Ovary (tissue), 9 donors: ENCODE results near the gene APEX1. TPM values are rescaled to one million over a fixed set of nuclear protein-coding genes. Genes with fewer than 3 reads are reported as not detected.
"Not testable (repeated sequence)": the region's sequence is repeated elsewhere in the genome, so short reads cannot be mapped to it uniquely, and the experiment has no call there.

Source experiments
- DNase-seq, 5 donors: peaks; one replicate each; pipeline ENCODE4 v3.0.0-alpha.2; 2019 to 2020
- H3K27ac ChIP-seq, 2 donors: fragments of 200-600 bp; one replicate each; pipeline versions ENCODE4 v1.5.1 to v1.8.0; 2019 to 2022
- H3K27me3 ChIP-seq: fragments of 200-600 bp; one replicate; pipeline ENCODE4 v1.8.0; 2022
- H3K36me3 ChIP-seq: fragments of 200-600 bp; sonication (generic); one replicate; pipeline ENCODE4 v1.5.1; 2019
- H3K4me1 ChIP-seq: one replicate; pipeline ENCODE4 v1.8.1; 2013; ENCODE audit warnings: mild to moderate bottlenecking, moderate library complexity; ENCODE audit not compliant: insufficient read depth
- H3K4me3 ChIP-seq: fragments of 200-600 bp; sonication (generic); one replicate; pipeline ENCODE4 v1.5.1; 2017
- H3K9me3 ChIP-seq, 2 donors: fragments of 200-600 bp in 1 of 2; sonication (generic) in 1 of 2; one replicate each; pipeline versions ENCODE4 v1.5.1 to v1.8.1; 2013 to 2019; ENCODE audit warnings: mild to moderate bottlenecking in 1 of 2, moderate library complexity in 1 of 2
- EP300 ChIP-seq: sonication (generic); formaldehyde crosslinking; IDR thresholded peaks from one replicate; pipeline ENCODE4 v1.6.1; 2017; ENCODE audit warnings: antibody characterized with exemption
- POLR2A ChIP-seq: fragments of 450-650 bp; IDR thresholded peaks from one replicate; pipeline ENCODE4 v1.6.1; 2017; ENCODE audit warnings: antibody characterized with exemption, mild to moderate bottlenecking, moderate library complexity
- WGBS, 3 donors: extraction: QIAGEN DNeasy Blood & Tissue Kit in 1 of 3; methylation state at CpG; one replicate each; pipeline versions ENCODE4 v1.1.5 to v1.1.7; 2013 to 2017; 5-methylcytosine and 5-hydroxymethylcytosine counted together
- intact Hi-C, 4 donors: fragments of 100-400 bp; cut with DNase I; formaldehyde crosslinking; loops; one replicate each; pipeline versions ENCODE4 v1.11.0 to v1.15.1; 2022 to 2023
- polyA plus RNA-seq, 2 donors: library from polyadenylated mRNA; stranded (reverse); fragments of 200-250 nt in 1 of 2; fragments of 350-450 nt in 1 of 2; fragmentation: Illumina TruSeq in 1 of 2; extraction: RNeasy Lipid Tissue Mini Kit (QIAGEN cat#74804) in 1 of 2; gene quantifications; one replicate each; pipeline ENCODE4 v1.2.3, GENCODE V29; 2013 to 2014
- total RNA-seq, 7 donors: library from RNA; depleted of rRNA in 2 of 7; stranded (reverse); fragments of >200 nt in 2 of 7; fragmentation: NEBNext Ultra II Directional in 3 of 7; extraction: Animal tissue kit (Norgen Biotek cat#: 25700) in 3 of 7; gene quantifications; one replicate each; pipeline versions ENCODE4 v1.1.0 to v1.2.4, GENCODE V29; 2016 to 2023
- TF ChIP-seq, protein P1 (sequence below), 3 donors: fragments of 450-650 bp in 2 of 3; fragments of 200-600 bp in 1 of 3; IDR thresholded peaks; one replicate each; pipeline versions ENCODE4 v1.5.1 to v1.8.0; 2016 to 2022; ENCODE audit warnings: antibody characterized with exemption in 3 of 3, mild to moderate bottlenecking in 1 of 3
- donor health status: DM: no; HTN: no; CAD: no; lungs with moderate emphysema.
- donor health status: DM: no; HTN: no; CAD: no.
- donor health status: Bipolar disorder and iron deficiency.
- donor health status: DM: yes; HTN: yes; CAD: no.
- donor health status: DM: no; HTN: no; CAD: no.
- donor health status: DM: yes; HTN: yes; CAD: no.

The APEX1 gene
- total and polyA plus RNA-seq, 9 donors = 141 to 292 (median 170) TPM

DNA sequence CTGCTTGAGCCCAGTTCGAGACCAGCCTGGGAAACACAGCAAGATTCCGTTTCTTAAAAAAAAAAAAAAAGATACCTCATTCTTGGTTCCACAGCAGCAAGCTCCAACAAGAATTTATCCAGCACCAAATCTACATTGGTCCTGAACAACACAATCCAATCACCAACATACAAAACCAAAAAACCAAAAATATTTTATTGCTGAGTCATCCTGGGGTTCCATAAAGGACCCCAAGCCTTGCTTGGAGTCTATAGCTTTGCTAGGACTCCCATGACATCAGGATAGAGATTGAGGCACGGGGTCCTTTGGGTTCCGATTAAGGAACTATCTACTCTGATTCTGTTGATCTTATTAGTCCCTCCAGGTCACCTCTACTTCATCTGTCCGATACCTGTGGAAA, 8.1 kb upstream of the APEX1 start:
- H3K4me3 ChIP-seq = no peak overlapping the region
- no peaks in the 10 kb centered on the region for H3K4me1 ChIP-seq
- no peaks in the 10 kb centered on the region for H3K27me3 ChIP-seq
- DNase-seq = no peak
- H3K27ac ChIP-seq = no peak overlapping the region
- 92 to 95% (median 95%) methylated on average over 5 of the region's 5 CpGs for WGBS, 3 donors
- TF ChIP-seq POLR2A (no peak), EP300 (no peak)
- TF ChIP-seq, protein P1, sequence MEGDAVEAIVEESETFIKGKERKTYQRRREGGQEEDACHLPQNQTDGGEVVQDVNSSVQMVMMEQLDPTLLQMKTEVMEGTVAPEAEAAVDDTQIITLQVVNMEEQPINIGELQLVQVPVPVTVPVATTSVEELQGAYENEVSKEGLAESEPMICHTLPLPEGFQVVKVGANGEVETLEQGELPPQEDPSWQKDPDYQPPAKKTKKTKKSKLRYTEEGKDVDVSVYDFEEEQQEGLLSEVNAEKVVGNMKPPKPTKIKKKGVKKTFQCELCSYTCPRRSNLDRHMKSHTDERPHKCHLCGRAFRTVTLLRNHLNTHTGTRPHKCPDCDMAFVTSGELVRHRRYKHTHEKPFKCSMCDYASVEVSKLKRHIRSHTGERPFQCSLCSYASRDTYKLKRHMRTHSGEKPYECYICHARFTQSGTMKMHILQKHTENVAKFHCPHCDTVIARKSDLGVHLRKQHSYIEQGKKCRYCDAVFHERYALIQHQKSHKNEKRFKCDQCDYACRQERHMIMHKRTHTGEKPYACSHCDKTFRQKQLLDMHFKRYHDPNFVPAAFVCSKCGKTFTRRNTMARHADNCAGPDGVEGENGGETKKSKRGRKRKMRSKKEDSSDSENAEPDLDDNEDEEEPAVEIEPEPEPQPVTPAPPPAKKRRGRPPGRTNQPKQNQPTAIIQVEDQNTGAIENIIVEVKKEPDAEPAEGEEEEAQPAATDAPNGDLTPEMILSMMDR (IDR thresholded peaks at IDR 0.05) = no peak
- no peaks in the 10 kb centered on the region for H3K9me3 ChIP-seq
- no peaks in the 10 kb centered on the region for H3K36me3 ChIP-seq
- intact Hi-C loops = no loop called here

DNA sequence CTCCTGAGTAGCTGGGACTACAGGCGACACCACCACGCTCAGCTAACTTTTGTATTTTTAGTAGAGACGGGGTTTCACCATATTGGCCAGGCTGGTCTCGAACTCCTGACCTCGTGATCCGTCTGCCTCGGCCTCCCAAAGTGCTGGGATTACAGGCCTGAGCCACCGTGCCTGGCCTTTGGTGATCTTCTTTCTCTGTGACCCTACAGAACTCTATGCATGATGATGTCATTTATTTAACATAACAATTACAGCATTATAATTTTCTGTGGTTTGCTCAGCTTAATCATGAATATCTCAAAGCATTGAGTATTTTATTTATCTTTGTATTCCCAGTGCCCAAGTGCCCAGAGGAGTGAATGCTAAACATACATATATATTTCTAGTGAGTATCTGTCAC, 2.2 kb upstream of the APEX1 start:
- intact Hi-C loops = loop anchor here in 1 of 4 donors (10.0 kb wide), 1 partner anchor 128 kb away; no protein-coding TSS in a partner anchor
- H3K27me3 ChIP-seq, H3K4me1 ChIP-seq, DNase-seq, H3K4me3 ChIP-seq, H3K36me3 ChIP-seq, H3K27ac ChIP-seq, H3K9me3 ChIP-seq: not testable (repeated sequence)
- WGBS, 3 donors = 81 to 91% (median 89%) methylated on average over 8 of the region's 8 CpGs

DNA sequence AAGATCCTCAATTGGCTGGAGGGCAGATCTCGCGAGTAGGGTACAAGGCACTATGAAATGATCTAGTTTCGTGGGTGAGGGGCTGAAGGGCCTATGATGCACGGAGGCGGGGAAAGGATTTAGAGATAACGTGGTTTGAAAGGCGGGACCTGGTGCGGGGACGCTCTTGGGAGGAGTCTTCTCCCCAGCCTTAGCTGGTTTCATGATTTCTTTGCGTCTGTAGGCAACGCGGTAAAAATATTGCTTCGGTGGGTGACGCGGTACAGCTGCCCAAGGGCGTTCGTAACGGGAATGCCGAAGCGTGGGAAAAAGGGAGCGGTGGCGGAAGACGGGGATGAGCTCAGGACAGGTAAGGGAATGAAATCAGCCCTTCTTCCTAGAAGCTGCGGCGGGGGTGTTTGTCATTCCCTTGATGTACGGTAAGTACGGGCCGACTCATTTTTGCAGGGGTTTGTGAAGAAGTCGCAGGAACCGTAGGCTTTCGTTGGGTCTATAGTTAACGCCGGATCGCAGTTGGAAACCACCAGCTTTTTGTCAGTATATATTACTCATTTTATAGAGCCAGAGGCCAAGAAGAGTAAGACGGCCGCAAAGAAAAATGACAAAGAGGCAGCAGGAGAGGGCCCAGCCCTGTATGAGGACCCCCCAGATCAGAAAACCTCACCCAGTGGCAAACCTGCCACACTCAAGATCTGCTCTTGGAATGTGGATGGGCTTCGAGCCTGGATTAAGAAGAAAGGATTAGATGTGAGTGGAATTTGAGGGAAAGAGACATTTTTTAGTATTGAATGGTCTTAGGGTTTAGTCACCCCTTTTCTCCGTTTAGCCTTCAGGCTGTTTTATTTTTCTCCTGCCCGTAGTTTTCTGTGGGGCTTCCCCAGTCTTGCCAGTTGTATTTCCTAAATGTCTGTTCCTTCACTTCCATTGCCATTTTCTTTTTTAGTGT, 602 bp downstream of the APEX1 start:
- peaks cover 4% of the 10 kb centered on the region for H3K4me1 ChIP-seq
- no peaks in the 10 kb centered on the region for H3K27me3 ChIP-seq

DNA sequence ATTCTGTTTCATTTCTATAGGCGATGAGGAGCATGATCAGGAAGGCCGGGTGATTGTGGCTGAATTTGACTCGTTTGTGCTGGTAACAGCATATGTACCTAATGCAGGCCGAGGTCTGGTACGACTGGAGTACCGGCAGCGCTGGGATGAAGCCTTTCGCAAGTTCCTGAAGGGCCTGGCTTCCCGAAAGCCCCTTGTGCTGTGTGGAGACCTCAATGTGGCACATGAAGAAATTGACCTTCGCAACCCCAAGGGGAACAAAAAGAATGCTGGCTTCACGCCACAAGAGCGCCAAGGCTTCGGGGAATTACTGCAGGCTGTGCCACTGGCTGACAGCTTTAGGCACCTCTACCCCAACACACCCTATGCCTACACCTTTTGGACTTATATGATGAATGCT, 1.9 kb downstream of the APEX1 start:
- DNase-seq = no peak
- H3K36me3 ChIP-seq = no peaks in the 10 kb centered on the region
- no peak overlapping the region for H3K27ac ChIP-seq
- no peaks in the 10 kb centered on the region for H3K27me3 ChIP-seq
- no peaks in the 10 kb centered on the region for H3K9me3 ChIP-seq
- intact Hi-C loops = loop anchor here in 2 of 4 donors (5.0 to 10.0 kb wide), 2 partner anchors 115 to 132 kb away; partner anchors contain the start of gene PARP2 (in 1 of the 2)
- H3K4me1 ChIP-seq = peaks cover 5% of the 10 kb centered on the region
- 77 to 82% (median 77%) methylated on average over 13 of the region's 13 CpGs for WGBS, 3 donors
- no peak overlapping the region for H3K4me3 ChIP-seq
- TF ChIP-seq, protein P1 (IDR thresholded peaks at IDR 0.05) = no peak
- no peak for TF ChIP-seq POLR2A
- no peak for TF ChIP-seq EP300

More for the DNA sequence above, 602 bp downstream of the APEX1 start:
- WGBS, 3 donors = 0 to 1% (median 1%) methylated on average over 39 of the region's 39 CpGs
- Histone ChIP-seq H3K36me3 (no peaks in the 10 kb centered on the region), H3K27ac (peak overlapping the region; percentile 68 to 83), H3K9me3 (no peaks in the 10 kb centered on the region), H3K4me3 (peak overlapping the region; percentile 76)
- TF ChIP-seq EP300 (no peak), POLR2A (no peak)
- TF ChIP-seq, protein P1 (IDR thresholded peaks at IDR 0.05) = no peak
- intact Hi-C loops = loop anchor here in 2 of 4 donors (5.0 to 10.0 kb wide), 2 partner anchors 113 to 131 kb away; partner anchors contain the start of gene PARP2 (in 1 of the 2)
- peak in 1 of 5 donors; percentile 35 for DNase-seq
